H1 (cell line): ENCODE results near the gene USPL1. TPM values are rescaled to one million over a fixed set of nuclear protein-coding genes. Genes with fewer than 3 reads are reported as not detected.

Source experiments
- CTCF ChIA-PET: fragments of 300-600 bp; sonication (Branson Sonifier 250); formaldehyde crosslinking; loops from one replicate; lab custom pipeline; 2021; ENCODE audit not compliant: partially characterized antibody; lab: Charles Lee
- POLR2A ChIA-PET: fragments of 300-600 bp; sonication (Branson Sonifier 250); formaldehyde crosslinking; loops from one replicate; lab custom pipeline; 2021; ENCODE audit warnings: inconsistent platforms; ENCODE audit not compliant: partially characterized antibody; lab: Charles Lee
- DNase-seq, 2 experiments: peaks; one replicate each; pipeline versions ENCODE4 v3.0.0 to v3.0.0-alpha.2; 2010 to 2022; ENCODE audit warnings: low spot score in 2 of 2, low read depth in 1 of 2, mixed read lengths in 1 of 2
- FAIRE-seq: peaks from 2 replicates; lab custom pipeline; 2011; peaks lifted over from hg19 to GRCh38; lab: Jason Lieb, UNC
- H2AFZ ChIP-seq: 2 replicates; pipeline ENCODE4 v1.8.1; 2012; ENCODE audit warnings: low read length, inconsistent platforms
- H2AK5ac ChIP-seq: 2 replicates; pipeline ENCODE4 v1.6.1; 2013; ENCODE audit warnings: low read depth, low read length
- H2BK120ac ChIP-seq: replicated peaks from 2 replicates; pipeline ENCODE3; 2013; ENCODE audit warnings: low read depth, low read length, inconsistent platforms
- H2BK12ac ChIP-seq: 2 replicates; pipeline ENCODE4 v1.6.1; 2013; ENCODE audit warnings: low read depth, low read length
- H2BK15ac ChIP-seq: 2 replicates; pipeline ENCODE4 v1.6.1; 2013; ENCODE audit warnings: low read length
- H2BK20ac ChIP-seq: 2 replicates; pipeline ENCODE4 v1.6.1; 2013; ENCODE audit warnings: low read length
- H2BK5ac ChIP-seq: 2 replicates; pipeline ENCODE4 v1.6.1; 2013; ENCODE audit warnings: low read depth, low read length
- H3K14ac ChIP-seq: 2 replicates; pipeline ENCODE4 v1.6.1; 2013; ENCODE audit warnings: inconsistent platforms; ENCODE audit not compliant: insufficient read length
- H3K18ac ChIP-seq: 2 replicates; pipeline ENCODE4 v1.6.1; 2013; ENCODE audit warnings: low read length; ENCODE audit errors: extremely low read depth
- H3K23ac ChIP-seq: 2 replicates; pipeline ENCODE4 v1.6.1; 2013; ENCODE audit warnings: inconsistent platforms; ENCODE audit not compliant: insufficient read length
- H3K23me2 ChIP-seq: 2 replicates; pipeline ENCODE4 v1.6.1; 2013; ENCODE audit warnings: low read depth, low read length
- H3K27ac ChIP-seq: 2 replicates; pipeline ENCODE4 v1.6.1; 2011; ENCODE audit warnings: low read depth, low read length, inconsistent platforms
- H3K27me3 ChIP-seq, 4 experiments: replicated peaks in 1 of 4; 1 replicate in 1 of 4; 2 replicates in 3 of 4; pipeline versions ENCODE4 v1.6.1 to v1.8.1; 2011 to 2013; ENCODE audit warnings: low read length in 3 of 4, mild to moderate bottlenecking in 3 of 4, inconsistent platforms in 2 of 4, mixed read lengths in 2 of 4, moderate library complexity in 1 of 4; ENCODE audit not compliant: control insufficient read depth in 3 of 4, insufficient read depth in 3 of 4; ENCODE audit errors: extremely low read depth in 1 of 4
- H3K36me3 ChIP-seq, 4 experiments: 2 replicates each; pipeline versions ENCODE4 v1.6.1 to v1.8.1; 2011 to 2013; ENCODE audit warnings: mild to moderate bottlenecking in 4 of 4, low read length in 3 of 4, moderate library complexity in 2 of 4, control low read depth in 1 of 4, inconsistent platforms in 1 of 4; ENCODE audit not compliant: insufficient read depth in 4 of 4, control insufficient read depth in 2 of 4
- H3K4ac ChIP-seq: replicated peaks from 2 replicates; pipeline ENCODE3; 2013; ENCODE audit warnings: low read length, low read depth, mixed read lengths, inconsistent platforms; ENCODE audit not compliant: insufficient read length
- H3K4me1 ChIP-seq, 4 experiments: replicated peaks in 1 of 4; 1 replicate in 1 of 4; 2 replicates in 3 of 4; pipeline versions ENCODE4 v1.6.1 to v1.8.1; 2011 to 2013; ENCODE audit warnings: low read length in 3 of 4, inconsistent platforms in 2 of 4, mixed read lengths in 1 of 4; ENCODE audit not compliant: insufficient read depth in 4 of 4, control insufficient read depth in 3 of 4
- H3K4me2 ChIP-seq, 2 experiments: 2 replicates each; pipeline versions ENCODE4 v1.6.1 to v1.8.1; 2011 to 2013; ENCODE audit warnings: low read depth in 2 of 2, low read length in 2 of 2, control low read depth in 1 of 2, inconsistent platforms in 1 of 2, mild to moderate bottlenecking in 1 of 2; ENCODE audit not compliant: insufficient read depth in 1 of 2
- H3K4me3 ChIP-seq, 4 experiments: fragments of 200-600, 300-600 bp in 1 of 4; sonication (generic), shearing (Covaris generic), sonication (Bioruptor Twin) in 1 of 4; 2 replicates each; pipeline versions ENCODE4 v1.5.1 to v1.8.1; 2011 to 2016; ENCODE audit warnings: low read length in 4 of 4, low read depth in 3 of 4, control low read depth in 2 of 4, inconsistent platforms in 2 of 4, mild to moderate bottlenecking in 2 of 4, mixed read lengths in 1 of 4, moderate library complexity in 1 of 4; ENCODE audit not compliant: insufficient read depth in 2 of 4; ENCODE audit errors: extremely low read depth in 1 of 4
- H3K56ac ChIP-seq: replicated peaks from 2 replicates; pipeline ENCODE3; 2013; ENCODE audit warnings: low read depth, mild to moderate bottlenecking, mixed read lengths, low read length, inconsistent platforms; ENCODE audit not compliant: insufficient read length
- H3K79me1 ChIP-seq: 2 replicates; pipeline ENCODE4 v1.6.1; 2013; ENCODE audit warnings: low read depth, low read length, control low read depth
- H3K79me2 ChIP-seq, 2 experiments: 2 replicates each; pipeline versions ENCODE4 v1.6.1 to v1.8.1; 2012 to 2013; ENCODE audit warnings: low read length in 2 of 2, mild to moderate bottlenecking in 2 of 2, inconsistent platforms in 1 of 2; ENCODE audit not compliant: insufficient read depth in 2 of 2, control insufficient read depth in 1 of 2
- H3K9ac ChIP-seq, 4 experiments: replicated peaks in 1 of 4; 1 replicate in 1 of 4; 2 replicates in 3 of 4; pipeline versions ENCODE4 v1.6.1 to v1.8.1; 2011 to 2013; ENCODE audit warnings: low read depth in 3 of 4, low read length in 3 of 4, control low read depth in 2 of 4, mild to moderate bottlenecking in 2 of 4, moderate library complexity in 2 of 4, inconsistent platforms in 1 of 4; ENCODE audit errors: extremely low read depth in 1 of 4
- H3K9me3 ChIP-seq, 2 experiments: 2 replicates each; pipeline versions ENCODE4 v1.6.1 to v1.8.1; 2012 to 2013; ENCODE audit warnings: mild to moderate bottlenecking in 2 of 2, moderate library complexity in 2 of 2, control low read depth in 1 of 2, inconsistent platforms in 1 of 2, low read depth in 1 of 2, low read length in 1 of 2, mixed read lengths in 1 of 2; ENCODE audit not compliant: insufficient read depth in 2 of 2
- H4K20me1 ChIP-seq, 2 experiments: replicated peaks in 1 of 2; 2 replicates each; pipeline versions ENCODE3 to v1.8.1; 2011 to 2013; ENCODE audit warnings: inconsistent platforms in 2 of 2, low read length in 2 of 2, mild to moderate bottlenecking in 1 of 2; ENCODE audit not compliant: insufficient read depth in 2 of 2, control insufficient read depth in 1 of 2
- H4K5ac ChIP-seq: 2 replicates; pipeline ENCODE4 v1.6.1; 2013; ENCODE audit warnings: low read length, low read depth, mixed read lengths, inconsistent platforms; ENCODE audit not compliant: insufficient read length
- H4K8ac ChIP-seq: 2 replicates; pipeline ENCODE4 v1.8.0; 2013; ENCODE audit warnings: mild to moderate bottlenecking, moderate library complexity, low read length, inconsistent platforms; ENCODE audit not compliant: insufficient read depth; ENCODE audit errors: extremely low read depth
- H4K91ac ChIP-seq: replicated peaks from 2 replicates; pipeline ENCODE3; 2013; ENCODE audit warnings: low read length, mixed read lengths, inconsistent platforms; ENCODE audit not compliant: insufficient read length
- BCL11A ChIP-seq, 2 experiments: IDR thresholded peaks; one replicate each; pipeline ENCODE4 v1.6.1; 2011; ENCODE audit warnings: low read depth in 2 of 2, low read length in 2 of 2, mild to moderate bottlenecking in 2 of 2
- RAD21 ChIP-seq, 2 experiments: IDR thresholded peaks in 1 of 2; conservative IDR thresholded peaks in 1 of 2; 2 replicates each; pipeline ENCODE4 v1.6.1; 2011; ENCODE audit warnings: low read depth in 2 of 2, low read length in 2 of 2, improper control_type of control experiment in 1 of 2, inconsistent platforms in 1 of 2, mild to moderate bottlenecking in 1 of 2, moderate library complexity in 1 of 2
- SAP30 ChIP-seq: fragments of 300-600 bp; sonication (generic); IDR thresholded peaks from 2 replicates; pipeline ENCODE4 v1.7.1; 2012; ENCODE audit warnings: low read length, moderate library complexity, mild to moderate bottlenecking, inconsistent platforms; ENCODE audit not compliant: insufficient read depth, insufficient replicate concordance
- WGBS, 2 experiments: shearing (Covaris generic) in 1 of 2; methylation state at CpG; one replicate each; pipeline versions ENCODE4 v1.1.6 to v1.1.7; 2013 to 2015; ENCODE audit warnings: low lambda C conversion rate in 2 of 2, mixed read lengths in 2 of 2, inconsistent platforms in 1 of 2, low coverage in 1 of 2, missing lambda C conversion rate in 1 of 2; ENCODE audit not compliant: insufficient replicate concordance in 2 of 2, insufficient coverage in 1 of 2, insufficient read length in 1 of 2; ENCODE audit errors: extremely low coverage in 1 of 2, missing lambda C conversion rate in 1 of 2; 5-methylcytosine and 5-hydroxymethylcytosine counted together
- polyA plus RNA-seq, 7 experiments: library from polyadenylated mRNA; depleted of rRNA in 3 of 7; stranded (reverse) in 5 of 7; unstranded in 2 of 7; fragments of >200 nt in 5 of 7; fragments of 200-250 nt in 2 of 7; gene quantifications; 1 replicate in 5 of 7; 2 replicates in 1 of 7; 4 replicates in 1 of 7; pipeline versions ENCODE4 v1.2.1 to v1.2.3, GENCODE V29; 2011 to 2013; ENCODE audit warnings: missing spikeins in 2 of 7, mixed read lengths in 2 of 7
- total RNA-seq: library from RNA; stranded (reverse); fragmentation: NEBNext Ultra II Directional; extraction: Animal tissue kit (Norgen Biotek cat#: 25700); gene quantifications from 2 replicates; pipeline ENCODE4 v1.2.1, GENCODE V29; 2021

USPL1 gene
- total and polyA plus RNA-seq, 2 of the 8 experiments (the other 6 are each of a cell fraction or from before 2014, with no cell fraction given): 6.3 to 17.1 TPM

GRCh38 chr13:30618186-30618929 lies 638 bp downstream of the USPL1 start:
- Histone ChIP-seq H3K4me3 (peak overlapping the region; percentile 91 to 97 (median 94)), H3K23me2 (peaks cover 13% of the 10 kb centered on the region), H3K27ac (peak overlapping the region; percentile 56; the same call in 1 of the 2 replicates), H3K36me3 (peaks cover 0 to 13% (median 4%) of the 10 kb centered on the region in 4 experiments; a peak in 5 of 8 replicates), H4K8ac (no peak overlapping the region), H2AFZ (peak overlapping the region; percentile 84; the same call in 1 of the 2 replicates), H4K20me1 (peaks cover 0 to 5% of the 10 kb centered on the region in 2 experiments), H3K9me3 (no peaks in the 10 kb centered on the region), H3K23ac (no peak overlapping the region), H4K5ac (no peak overlapping the region), H2AK5ac (no peak overlapping the region), H3K79me1 (no peaks in the 10 kb centered on the region), H2BK20ac (no peak overlapping the region), H2BK120ac (no peak overlapping the region), H2BK5ac (peak overlapping the region; percentile 46), H3K4me2 (peak overlapping the region; percentile 89 to 91), H2BK15ac (no peak overlapping the region), H3K79me2 (peaks cover 16 to 84% of the 10 kb centered on the region in 2 experiments), H3K27me3 (no peaks in the 10 kb centered on the region), H4K91ac (no peak overlapping the region), H3K4ac (no peak overlapping the region), H3K9ac (peak overlapping the region; percentile 68 to 79 (median 72)), H3K14ac (no peak overlapping the region), H3K56ac (peak overlapping the region; percentile 85), H3K4me1 (0 out of 7 replicates have a peak, but pooled peaks cover 0 to 3% (median 1%) of the 10 kb centered on the region in 4 experiments), H2BK12ac (peak overlapping the region; percentile 29; the same call in 1 of the 2 replicates), H3K18ac (peak overlapping the region; percentile 95; the same call in 1 of the 2 replicates)
- DNase-seq (no peak), FAIRE-seq (no peak)
- WGBS, 2 experiments: 7% methylated on average over 21 of the region's 21 CpGs; no CpG with 5 or more reads in 1 of the 2 experiments
- ChIA-PET POLR2A (interaction anchor here (1.0 to 2.3 kb wide), 7 partner anchors 11 to 153 kb away, joined by 3 to 8 read pairs (median 5); partner anchors contain the start of gene HMGB1), CTCF (interaction anchor here (1.1 kb wide), 1 partner anchor 91 kb away, joined by 3 read pairs; no protein-coding TSS in a partner anchor)
- TF ChIP-seq SAP30: peak; percentile 79
- no peak for TF ChIP-seq RAD21 (IDR thresholded peaks at IDR 0.05 in 1 of 2, conservative IDR thresholded peaks at IDR 0.05 in 1 of 2; ENCODE audit: low read depth in 2 of 2, low read length in 2 of 2)
- no peak for TF ChIP-seq BCL11A (IDR thresholded peaks at IDR 0.05; ENCODE audit: low read depth in 2 of 2, low read length in 2 of 2)
